CD4-positive, alpha-beta T cell treated with Interleukin-10 for 1 hour (primary cell): Measurements from ENCODE around the gene KCNQ1.

Experiments
- DNase-seq: peaks from one replicate; pipeline ENCODE4 v3.0.0-alpha.2; 2020

Gene KCNQ1

GRCh38 chr11:2728663-2729332 is 284.0 kb downstream of the KCNQ1 start:
- DNase-seq, result no peak

- DNase-seq, result no peak
Observed at GRCh38 chr11:2729841-2730240, 285.0 kb downstream of the KCNQ1 start.

GRCh38 chr11:2730272-2731129 is 285.7 kb downstream of the KCNQ1 start:
- no peak for DNase-seq

GRCh38 chr11:2731130-2732125 is 286.6 kb downstream of the KCNQ1 start:
- DNase-seq, result no peak

GRCh38 chr11:2732261-2732939 is 287.6 kb downstream of the KCNQ1 start:
- DNase-seq, result no peak

DNA sequence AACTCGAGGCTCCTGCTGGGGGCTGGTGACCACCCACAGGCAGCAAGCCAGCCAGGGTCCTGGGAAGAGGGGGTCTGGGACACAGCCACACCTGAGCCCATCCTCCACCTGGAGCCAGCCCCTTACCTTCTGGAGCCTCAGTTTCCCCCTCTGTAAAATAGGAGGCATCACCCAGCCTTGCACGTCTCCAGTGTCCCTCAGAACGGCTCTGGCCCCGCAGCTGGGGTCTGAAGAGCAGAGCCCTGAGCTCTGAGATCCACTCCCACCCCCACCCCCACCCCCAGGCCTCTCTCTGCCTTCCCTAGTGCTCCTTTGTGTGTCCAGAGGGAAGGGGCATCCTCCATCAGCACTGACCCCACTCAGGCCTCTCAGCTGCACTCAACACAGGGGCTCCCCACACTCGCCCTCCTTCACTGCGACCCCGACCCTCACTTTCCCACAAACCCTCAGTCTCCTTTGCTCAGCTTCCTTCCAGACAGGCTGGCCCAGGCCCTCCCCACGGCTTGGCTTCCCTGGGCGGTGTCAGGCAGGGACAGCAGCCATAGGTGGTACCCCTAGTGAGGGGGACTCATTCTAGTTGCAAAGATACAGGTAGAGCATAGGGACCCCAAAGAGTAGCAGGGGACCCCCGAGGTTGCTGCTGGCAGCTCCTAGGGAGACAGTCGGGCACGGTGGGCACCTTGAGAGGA is 288.3 kb downstream of the KCNQ1 start:
- no peak for DNase-seq

DNA sequence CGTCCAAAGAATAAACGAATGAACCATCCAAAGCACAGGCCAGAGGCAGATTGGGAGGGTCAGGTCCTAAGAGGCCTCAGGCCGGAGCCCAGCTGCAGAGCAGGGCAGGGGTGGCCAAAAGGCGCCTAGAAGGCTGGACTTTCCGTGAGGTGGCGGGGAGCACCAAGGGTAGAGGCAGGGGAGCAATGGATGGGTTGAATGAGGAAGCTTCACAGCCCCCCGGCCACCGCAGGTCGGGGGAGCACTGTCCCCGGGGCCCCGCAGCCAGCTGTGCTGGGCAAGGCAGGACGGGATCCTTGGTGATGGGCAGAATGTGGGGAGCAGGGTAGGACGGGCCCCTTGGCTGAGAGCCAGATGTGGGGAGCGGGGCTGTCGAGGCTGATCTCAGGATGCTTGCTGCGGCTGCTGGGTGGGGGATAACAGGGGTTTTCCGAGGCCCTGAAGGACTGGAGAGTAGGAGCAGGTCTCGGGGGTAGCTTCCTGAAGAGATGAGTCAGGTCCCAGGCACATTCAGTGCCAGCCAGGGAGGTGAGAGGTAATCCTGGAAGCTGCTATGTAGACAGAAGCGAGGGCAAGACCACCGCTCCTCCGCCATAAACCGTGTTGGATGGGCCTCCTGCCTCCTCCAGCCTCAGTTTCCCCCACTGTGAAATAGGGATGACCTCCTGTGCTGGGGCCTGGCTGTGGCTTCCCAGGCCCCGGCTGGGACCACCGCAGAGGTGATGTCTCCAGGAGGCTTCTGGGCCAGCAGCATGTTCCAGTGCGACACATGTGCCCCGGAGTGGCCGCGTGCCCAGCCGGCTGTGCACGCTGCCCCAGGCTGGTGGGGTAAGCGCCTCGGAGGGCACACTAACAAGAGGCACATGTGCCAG is 289.6 kb downstream of the KCNQ1 start:
- no peak for DNase-seq

DNA sequence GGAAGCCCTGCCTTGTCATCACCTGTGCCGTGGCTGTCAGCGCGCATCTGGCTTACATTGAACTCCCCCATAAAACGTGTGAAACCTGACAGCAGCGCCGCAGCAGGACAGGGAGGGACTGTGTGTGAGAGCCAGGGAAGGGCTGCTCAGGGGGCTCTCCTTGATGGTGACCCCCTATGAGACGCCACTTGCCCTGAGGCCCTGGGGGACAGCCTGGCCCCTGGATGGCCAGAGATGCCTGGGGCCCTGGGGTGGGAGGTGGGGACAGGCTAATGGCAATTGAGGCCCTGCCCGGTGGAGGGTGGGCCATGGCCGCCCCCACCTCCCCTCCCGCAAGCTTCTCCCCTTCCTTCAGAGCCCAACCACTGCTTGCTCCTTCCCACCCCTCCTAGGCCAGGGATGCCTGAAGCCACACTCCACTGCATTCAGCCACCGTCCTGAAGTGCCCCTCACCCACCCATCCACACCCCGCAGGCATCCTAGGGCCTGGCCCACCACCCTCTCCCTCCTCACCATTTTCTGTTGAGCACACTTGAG is 290.3 kb downstream of the KCNQ1 start:
- no peak for DNase-seq

GRCh38 chr11:2736577-2737225 is 291.9 kb downstream of the KCNQ1 start:
- no peak for DNase-seq

GRCh38 chr11:2737226-2737590 is 292.4 kb downstream of the KCNQ1 start:
- no peak for DNase-seq

DNA sequence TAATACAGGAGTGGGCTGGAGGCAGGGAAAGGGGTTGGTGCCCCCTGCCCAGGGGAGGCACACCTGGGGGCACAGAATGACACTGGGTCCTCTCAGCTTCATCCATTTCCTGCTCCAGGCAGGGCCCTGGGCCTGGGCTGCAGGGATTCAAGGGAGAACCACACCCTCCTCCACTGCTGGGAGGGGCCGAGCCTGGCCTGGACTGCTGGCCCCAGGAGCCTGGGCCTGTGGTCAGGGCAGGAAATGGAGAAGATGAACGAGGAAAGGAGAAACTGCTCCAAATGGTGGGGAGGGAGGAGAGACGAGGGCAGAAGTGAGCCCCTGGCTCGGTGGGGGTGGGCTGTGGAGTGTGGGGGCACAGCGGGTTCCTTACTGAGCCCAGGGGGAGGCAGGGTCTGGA is 293.1 kb downstream of the KCNQ1 start:
- no peak for DNase-seq

- no peak for DNase-seq
Observed at GRCh38 chr11:2738551-2739431, 294.0 kb downstream of the KCNQ1 start.

GRCh38 chr11:2739531-2740274 is 294.9 kb downstream of the KCNQ1 start:
- no peak for DNase-seq

GRCh38 chr11:2740275-2740940 is 295.6 kb downstream of the KCNQ1 start:
- DNase-seq, result no peak

- no peak for DNase-seq
Observed at GRCh38 chr11:2741006-2741376, 296.2 kb downstream of the KCNQ1 start.

DNA sequence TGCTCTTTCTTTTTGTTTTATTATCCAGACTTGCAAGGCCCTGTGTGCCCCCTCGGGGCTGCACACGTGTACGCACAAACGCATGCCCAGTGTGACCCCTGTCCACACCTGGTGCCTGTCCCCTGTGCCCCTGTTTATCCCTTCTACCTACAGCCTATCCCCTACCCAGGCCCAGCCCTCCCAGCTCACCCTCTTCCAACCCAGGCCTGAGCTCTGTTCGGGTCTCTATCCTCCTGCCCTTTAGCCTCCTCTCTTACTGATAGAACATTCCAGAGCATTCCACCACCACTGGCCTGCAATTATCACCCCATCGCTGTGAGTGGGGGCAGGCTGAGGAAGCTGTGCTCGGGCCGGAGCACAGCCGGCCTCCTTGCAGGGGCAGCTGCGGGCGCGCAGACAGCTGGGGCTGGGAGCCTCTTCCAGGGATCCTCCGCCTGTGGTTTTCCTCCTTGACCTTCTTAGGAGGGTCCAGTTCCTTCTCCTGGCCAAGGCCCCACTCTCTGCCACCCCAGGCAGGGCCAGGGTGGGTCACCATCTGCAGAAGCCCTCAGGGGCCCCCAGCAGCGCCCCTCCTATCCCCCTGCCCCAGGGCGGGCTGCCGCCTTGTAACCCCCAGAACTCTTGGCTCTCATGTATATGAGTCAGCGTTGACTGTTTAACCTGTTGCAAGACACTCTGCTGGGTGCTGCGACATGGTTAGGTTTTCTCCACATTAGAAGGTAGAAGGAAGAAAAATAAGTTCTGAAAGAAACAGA is 296.7 kb downstream of the KCNQ1 start:
- no peak for DNase-seq

DNA sequence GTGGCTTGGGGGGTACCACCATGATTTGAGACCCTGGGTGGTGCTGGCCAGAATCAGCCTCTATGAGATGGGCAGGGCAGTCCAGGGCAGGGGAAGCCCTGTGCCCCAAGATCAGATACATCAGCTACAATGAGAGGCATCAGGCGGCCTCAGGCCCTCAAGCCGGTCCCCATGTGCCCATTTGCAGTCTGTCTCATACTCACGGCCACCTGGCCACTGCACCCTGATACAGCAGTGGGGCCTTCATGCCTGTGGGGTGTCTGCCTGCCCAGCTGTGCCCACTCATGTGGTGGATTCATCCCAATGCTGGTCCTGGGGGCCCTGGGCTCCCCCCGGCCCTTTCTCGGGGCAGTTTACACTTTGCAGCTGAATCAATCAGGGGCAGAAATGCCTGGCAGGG is 297.4 kb downstream of the KCNQ1 start:
- DNase-seq, result no peak
